Measurements from ENCODE around the gene SLC38A2.

Gene SLC38A2

GRCh38 chr12:46410495-46410894 is 37.9 kb upstream of the SLC38A2 start:
- no peak for TF ChIP-seq CTCF (IDR thresholded peaks at IDR 0.05; ENCODE audit: low read depth, low read length, missing control alignments)
- no peak for DNase-seq (ENCODE audit: low read depth)
- H3K4me3 ChIP-seq (ENCODE audit: low read depth, low read length) = no peak overlapping the region

DNA sequence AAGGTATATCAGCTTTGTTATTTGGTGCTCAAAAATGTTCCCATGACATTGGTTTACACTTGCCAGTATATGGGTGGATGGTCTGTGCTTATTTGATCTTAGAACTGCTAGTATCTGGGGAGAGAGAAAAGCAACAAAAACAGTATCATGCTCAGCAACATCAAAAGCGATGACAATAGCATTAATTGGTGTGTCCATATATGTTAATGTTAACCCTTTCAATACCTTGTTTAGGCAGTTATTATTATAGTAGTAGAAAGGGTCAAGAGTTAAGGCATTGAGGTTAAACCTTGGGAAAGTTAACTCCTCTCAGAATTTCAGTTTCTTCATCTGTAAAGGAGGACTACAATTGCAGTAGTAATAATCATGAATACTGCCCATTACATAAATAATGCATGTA is 37.4 kb upstream of the SLC38A2 start:
- no peak for TF ChIP-seq CTCF (IDR thresholded peaks at IDR 0.05; ENCODE audit: low read depth, low read length, missing control alignments)
- DNase-seq (ENCODE audit: low read depth) = no peak
- no peak overlapping the region for H3K4me3 ChIP-seq (ENCODE audit: low read depth, low read length)

DNA sequence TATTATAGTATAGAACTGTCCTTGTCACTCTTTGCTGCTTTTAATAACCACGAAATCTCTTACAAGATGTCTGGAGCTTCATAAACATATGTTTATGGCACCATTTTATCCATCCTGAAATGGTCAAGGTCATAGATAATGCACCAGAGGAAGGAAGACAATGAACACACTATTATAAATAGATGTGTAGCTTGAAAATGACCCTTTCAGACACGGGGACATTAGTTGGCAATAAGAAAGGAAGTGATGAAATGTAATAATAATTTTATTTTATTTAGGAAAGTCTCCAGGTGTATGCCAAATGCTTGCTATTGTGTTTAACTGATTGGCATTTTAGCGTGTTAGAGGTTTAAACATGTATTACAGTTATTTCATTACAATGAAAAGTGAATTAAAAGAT is 36.8 kb upstream of the SLC38A2 start:
- H3K4me3 ChIP-seq (ENCODE audit: low read depth, low read length) = no peak overlapping the region
- no peak for DNase-seq (ENCODE audit: low read depth)
- TF ChIP-seq CTCF (IDR thresholded peaks at IDR 0.05; ENCODE audit: low read depth, low read length, missing control alignments) = no peak

DNA sequence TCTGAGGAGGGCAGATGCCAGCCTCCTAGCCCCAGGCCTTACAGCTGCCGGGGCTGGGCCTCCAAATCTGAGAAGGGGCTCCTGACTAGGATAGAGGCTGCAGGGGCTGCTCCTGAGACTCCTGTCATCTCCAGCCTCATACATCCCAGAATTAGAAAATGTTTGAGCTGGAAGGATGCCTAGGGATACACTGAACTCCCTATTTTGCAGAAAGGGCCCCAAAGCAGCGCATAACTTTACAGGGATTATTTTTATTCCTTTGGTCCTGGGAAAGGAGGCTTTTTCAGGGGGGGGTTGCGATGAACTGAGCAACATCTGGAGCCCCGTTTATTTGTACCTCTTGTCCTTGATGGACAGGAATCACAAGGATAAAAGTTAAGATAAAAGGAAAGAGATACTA is 35.9 kb upstream of the SLC38A2 start:
- H3K4me3 ChIP-seq (ENCODE audit: low read depth, low read length) = no peak overlapping the region
- no peak for DNase-seq (ENCODE audit: low read depth)
- TF ChIP-seq CTCF (IDR thresholded peaks at IDR 0.05; ENCODE audit: low read depth, low read length, missing control alignments) = no peak

DNA sequence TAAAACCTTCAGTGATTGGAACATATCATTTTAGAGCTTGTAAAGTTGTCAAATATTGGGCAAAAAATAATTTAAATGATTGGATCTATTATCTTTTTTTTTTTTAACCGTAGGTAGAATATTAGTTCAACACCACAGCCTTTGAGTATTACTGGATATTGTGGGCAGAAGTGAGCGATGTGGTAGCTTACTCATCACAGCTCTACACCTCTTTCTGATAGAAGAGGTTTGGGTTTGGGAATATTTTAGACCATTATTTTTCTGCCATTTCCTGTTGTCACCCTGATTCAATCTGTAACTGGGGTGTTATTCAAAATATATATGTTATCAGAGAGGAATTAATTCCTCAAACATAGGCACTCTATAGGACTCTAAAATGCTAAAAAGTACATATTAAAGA is 34.8 kb upstream of the SLC38A2 start:
- TF ChIP-seq CTCF (IDR thresholded peaks at IDR 0.05; ENCODE audit: low read depth, low read length, missing control alignments) = no peak
- DNase-seq (ENCODE audit: low read depth) = no peak
- no peak overlapping the region for H3K4me3 ChIP-seq (ENCODE audit: low read depth, low read length)

DNA sequence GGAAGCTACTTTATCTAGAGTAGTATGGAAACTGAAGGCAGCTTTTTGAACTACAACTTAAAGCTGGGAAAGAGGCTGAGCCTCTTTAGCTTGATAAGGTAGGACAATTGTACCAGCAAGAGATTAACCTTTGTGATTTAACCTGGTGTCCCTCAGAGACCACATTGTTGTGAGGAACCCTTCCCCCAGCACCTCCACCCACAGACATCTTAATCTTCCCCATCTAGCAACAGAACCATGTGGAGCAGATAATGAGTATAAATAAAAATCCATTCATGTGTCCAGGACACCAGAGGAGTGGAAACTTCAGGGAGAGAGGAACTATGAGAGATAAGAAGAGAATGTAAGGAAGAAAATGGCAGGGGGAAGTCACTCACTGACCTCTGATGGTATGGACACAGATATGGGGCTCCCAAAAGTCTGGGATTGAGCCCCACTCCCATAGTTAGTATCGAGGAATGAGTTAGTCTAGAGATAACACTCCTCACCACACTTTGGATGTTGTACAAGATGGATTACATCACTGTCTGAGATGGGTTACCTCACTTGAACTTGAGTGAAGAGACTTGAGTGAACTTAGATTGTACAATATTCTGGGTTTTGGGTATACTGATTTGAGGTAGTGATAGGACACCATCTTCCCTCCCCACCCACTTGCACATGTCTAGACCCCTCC is 33.9 kb upstream of the SLC38A2 start:
- no peak overlapping the region for H3K4me3 ChIP-seq (ENCODE audit: low read depth, low read length)
- no peak for DNase-seq (ENCODE audit: low read depth)
- no peak for TF ChIP-seq CTCF (IDR thresholded peaks at IDR 0.05; ENCODE audit: low read depth, low read length, missing control alignments)

DNA sequence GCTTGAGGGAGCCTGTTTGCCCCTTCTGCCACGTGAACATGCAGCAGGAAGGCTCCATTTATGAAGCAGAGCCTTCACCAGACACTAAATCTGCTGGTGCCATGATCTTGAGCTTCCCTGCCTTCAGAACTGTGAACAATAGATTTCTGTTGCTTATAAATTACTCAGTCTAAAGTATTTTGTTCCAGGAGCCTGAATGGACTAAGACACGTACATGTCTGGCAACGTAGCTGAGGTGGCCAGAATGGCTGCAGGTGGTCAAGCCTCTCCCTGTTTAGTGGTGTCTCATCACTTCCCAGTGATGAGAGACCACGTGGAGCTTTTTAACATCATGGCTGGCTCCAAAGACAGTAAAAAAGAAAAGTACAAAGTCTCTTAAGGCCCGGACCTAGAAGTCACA is 32.2 kb upstream of the SLC38A2 start:
- no peak overlapping the region for H3K4me3 ChIP-seq (ENCODE audit: low read depth, low read length)
- no peak for TF ChIP-seq CTCF (IDR thresholded peaks at IDR 0.05; ENCODE audit: low read depth, low read length, missing control alignments)
- no peak for DNase-seq (ENCODE audit: low read depth)

Measured in GM12864 (cell line).